ENCODE results near the gene LAMA3.
"Not testable (repeated sequence)": the region's sequence is repeated elsewhere in the genome, so short reads cannot be mapped to it uniquely, and the experiment has no call there.

Gene LAMA3

GRCh38 chr18:23725827-23726661 is 36.8 kb downstream of the LAMA3 start:
- no peaks in the 10 kb centered on the region for H3K4me1 ChIP-seq (ENCODE audit: control insufficient read depth in 5 of 5, insufficient read depth in 5 of 5, low read length in 5 of 5)
- no peaks in the 10 kb centered on the region for H3K27me3 ChIP-seq (ENCODE audit: control insufficient read depth in 5 of 5, insufficient read depth in 4 of 5, low read length in 5 of 5)
- no peak overlapping the region for H3K4me3 ChIP-seq (ENCODE audit: low read depth in 1 of 5, low read length in 5 of 5)
- no peaks in the 10 kb centered on the region for H3K9me3 ChIP-seq (ENCODE audit: control insufficient read depth in 5 of 5, low read length in 5 of 5)
- H3K27ac ChIP-seq (ENCODE audit: low read depth, low read length), result no peak overlapping the region
- H3K9ac ChIP-seq (ENCODE audit: low read length in 5 of 5), result no peak overlapping the region
- H3K36me3 ChIP-seq (ENCODE audit: control insufficient read depth in 5 of 5, insufficient read depth in 5 of 5, low read length in 5 of 5), result peaks cover 0 to 3% (median 0%) of the 10 kb centered on the region in 5 donors

DNA sequence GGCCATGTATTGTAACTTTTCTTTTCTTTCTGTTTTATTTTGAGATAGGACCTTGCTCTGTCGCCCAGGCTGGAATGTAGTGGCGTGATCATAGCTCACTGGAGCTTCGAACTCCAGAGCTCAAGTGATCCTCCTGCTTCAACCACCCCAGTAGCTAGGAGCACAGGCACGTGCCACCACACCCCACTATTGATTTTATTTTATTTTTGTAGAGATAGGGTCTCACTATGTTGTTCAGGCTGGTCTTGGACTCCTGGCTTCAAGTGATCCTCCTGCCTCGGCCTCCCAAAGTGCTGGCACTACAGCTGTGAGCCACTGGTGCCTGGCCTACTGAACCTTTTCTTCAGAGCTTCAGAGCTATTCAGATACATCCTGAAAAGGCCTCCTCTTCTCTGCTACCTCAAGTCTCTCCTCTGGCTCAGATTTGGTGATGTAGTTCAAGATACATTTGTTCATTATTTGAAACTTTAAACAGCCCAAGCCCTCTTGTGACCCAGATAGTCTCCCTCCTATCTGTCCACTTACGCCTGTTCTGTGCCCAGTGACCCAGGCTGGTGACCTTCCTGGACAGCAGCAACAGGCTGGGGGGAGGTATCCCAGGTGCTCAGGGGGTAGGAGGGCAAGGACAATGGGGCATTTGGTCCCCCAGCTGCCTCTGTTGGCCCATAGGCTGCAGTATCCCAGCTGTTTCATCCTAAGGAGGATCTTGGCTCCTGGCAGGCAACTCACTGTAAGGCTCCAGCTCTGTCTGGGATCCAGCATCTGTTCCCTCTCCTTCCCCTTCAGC is 38.6 kb downstream of the LAMA3 start:
- Histone ChIP-seq H3K27ac (ENCODE audit: low read depth, low read length) (no peak overlapping the region), H3K9me3 (ENCODE audit: control insufficient read depth in 5 of 5, low read length in 5 of 5) (no peaks in the 10 kb centered on the region), H3K4me3 (ENCODE audit: low read depth in 1 of 5, low read length in 5 of 5) (no peak overlapping the region)

GRCh38 chr18:23730857-23731256 is 41.6 kb downstream of the LAMA3 start:
- Histone ChIP-seq H3K27ac (ENCODE audit: low read depth, low read length) (no peak overlapping the region), H3K9ac (ENCODE audit: low read length in 5 of 5) (no peak overlapping the region), H3K4me3 (ENCODE audit: low read depth in 1 of 5, low read length in 5 of 5) (no peak overlapping the region), H3K36me3 (ENCODE audit: control insufficient read depth in 5 of 5, insufficient read depth in 5 of 5, low read length in 5 of 5) (peaks cover 0 to 3% (median 0%) of the 10 kb centered on the region in 5 donors), H3K4me1 (ENCODE audit: control insufficient read depth in 5 of 5, insufficient read depth in 5 of 5, low read length in 5 of 5) (no peaks in the 10 kb centered on the region), H3K9me3 (ENCODE audit: control insufficient read depth in 5 of 5, low read length in 5 of 5) (no peaks in the 10 kb centered on the region), H3K27me3 (ENCODE audit: control insufficient read depth in 5 of 5, insufficient read depth in 4 of 5, low read length in 5 of 5) (no peaks in the 10 kb centered on the region)

More for the DNA sequence above, 38.6 kb downstream of the LAMA3 start:
- Histone ChIP-seq H3K9ac (ENCODE audit: low read length in 5 of 5) (no peak overlapping the region), H3K36me3 (ENCODE audit: control insufficient read depth in 5 of 5, insufficient read depth in 5 of 5, low read length in 5 of 5) (peaks cover 0 to 3% (median 0%) of the 10 kb centered on the region in 5 donors), H3K4me1 (ENCODE audit: control insufficient read depth in 5 of 5, insufficient read depth in 5 of 5, low read length in 5 of 5) (no peaks in the 10 kb centered on the region), H3K27me3 (ENCODE audit: control insufficient read depth in 5 of 5, insufficient read depth in 4 of 5, low read length in 5 of 5) (no peaks in the 10 kb centered on the region)

GRCh38 chr18:23731861-23732260 is 42.6 kb downstream of the LAMA3 start:
- no peaks in the 10 kb centered on the region for H3K9me3 ChIP-seq (ENCODE audit: control insufficient read depth in 5 of 5, low read length in 5 of 5)
- no peaks in the 10 kb centered on the region for H3K27me3 ChIP-seq (ENCODE audit: control insufficient read depth in 5 of 5, insufficient read depth in 4 of 5, low read length in 5 of 5)
- H3K4me1 ChIP-seq (ENCODE audit: control insufficient read depth in 5 of 5, insufficient read depth in 5 of 5, low read length in 5 of 5), result no peaks in the 10 kb centered on the region
- no peak overlapping the region for H3K27ac ChIP-seq (ENCODE audit: low read depth, low read length)
- no peak overlapping the region for H3K4me3 ChIP-seq (ENCODE audit: low read depth in 1 of 5, low read length in 5 of 5)
- no peaks in the 10 kb centered on the region for H3K36me3 ChIP-seq (ENCODE audit: control insufficient read depth in 5 of 5, insufficient read depth in 5 of 5, low read length in 5 of 5)
- no peak overlapping the region for H3K9ac ChIP-seq (ENCODE audit: low read length in 5 of 5)

DNA sequence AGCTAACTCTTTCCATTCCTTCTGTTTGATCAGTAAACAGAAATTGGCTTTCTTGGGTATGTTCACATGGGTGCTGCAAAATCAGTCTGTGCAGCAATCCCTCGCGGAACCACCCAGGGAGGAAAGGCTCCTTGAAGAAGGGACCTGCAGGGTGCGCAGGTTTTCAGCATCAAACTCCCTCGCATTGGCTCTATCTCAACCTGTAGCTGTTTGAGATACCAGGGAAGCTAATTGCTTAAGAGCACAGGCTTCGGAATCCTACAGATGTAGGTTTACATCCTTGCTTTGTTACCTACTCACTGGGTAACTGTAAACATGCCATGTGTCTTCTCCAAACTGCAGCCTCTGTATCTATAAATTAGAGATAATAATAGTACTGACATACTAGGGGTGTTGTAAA is 43.2 kb downstream of the LAMA3 start:
- no peak overlapping the region for H3K27ac ChIP-seq (ENCODE audit: low read depth, low read length)
- no peaks in the 10 kb centered on the region for H3K9me3 ChIP-seq (ENCODE audit: control insufficient read depth in 5 of 5, low read length in 5 of 5)
- peaks cover 0 to 4% (median 0%) of the 10 kb centered on the region in 5 donors for H3K27me3 ChIP-seq (ENCODE audit: control insufficient read depth in 5 of 5, insufficient read depth in 4 of 5, low read length in 5 of 5)
- no peaks in the 10 kb centered on the region for H3K36me3 ChIP-seq (ENCODE audit: control insufficient read depth in 5 of 5, insufficient read depth in 5 of 5, low read length in 5 of 5)
- H3K9ac ChIP-seq (ENCODE audit: low read length in 5 of 5), result no peak overlapping the region
- H3K4me3 ChIP-seq (ENCODE audit: low read depth in 1 of 5, low read length in 5 of 5), result no peak overlapping the region
- peaks cover 0 to under 1% (median 0%) of the 10 kb centered on the region in 5 donors for H3K4me1 ChIP-seq (ENCODE audit: control insufficient read depth in 5 of 5, insufficient read depth in 5 of 5, low read length in 5 of 5)

DNA sequence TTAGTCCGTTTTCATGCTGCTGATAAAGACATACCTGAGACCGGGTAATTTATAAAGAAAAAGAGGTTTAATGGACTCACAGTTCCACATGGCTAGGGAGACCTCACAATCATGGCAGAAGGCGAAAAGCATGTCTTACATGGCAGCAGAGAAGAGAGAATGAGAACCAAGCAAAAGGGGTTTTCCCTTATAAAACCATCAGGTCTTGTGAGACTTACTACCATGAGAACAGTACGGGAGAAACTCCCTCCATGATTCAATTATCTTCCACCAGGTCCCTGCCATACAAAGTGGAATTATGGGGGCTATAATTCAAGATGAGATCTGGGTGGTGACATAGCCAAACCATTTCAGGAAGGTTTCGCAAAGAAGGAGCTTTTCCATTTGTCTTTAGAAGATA is 44.0 kb downstream of the LAMA3 start:
- H3K27ac ChIP-seq (ENCODE audit: low read depth, low read length); H3K9me3 ChIP-seq (ENCODE audit: control insufficient read depth in 5 of 5, low read length in 5 of 5); H3K4me3 ChIP-seq (ENCODE audit: low read depth in 1 of 5, low read length in 5 of 5); H3K9ac ChIP-seq (ENCODE audit: low read length in 5 of 5); H3K27me3 ChIP-seq (ENCODE audit: control insufficient read depth in 5 of 5, insufficient read depth in 4 of 5, low read length in 5 of 5); H3K4me1 ChIP-seq (ENCODE audit: control insufficient read depth in 5 of 5, insufficient read depth in 5 of 5, low read length in 5 of 5); H3K36me3 ChIP-seq (ENCODE audit: control insufficient read depth in 5 of 5, insufficient read depth in 5 of 5, low read length in 5 of 5): not testable (repeated sequence)

GRCh38 chr18:23733895-23734294 is 44.6 kb downstream of the LAMA3 start:
- H3K27me3 ChIP-seq (ENCODE audit: control insufficient read depth in 5 of 5, insufficient read depth in 4 of 5, low read length in 5 of 5), result peaks cover 0 to 7% (median 3%) of the 10 kb centered on the region in 5 donors
- H3K27ac ChIP-seq (ENCODE audit: low read depth, low read length), result no peak overlapping the region
- no peaks in the 10 kb centered on the region for H3K36me3 ChIP-seq (ENCODE audit: control insufficient read depth in 5 of 5, insufficient read depth in 5 of 5, low read length in 5 of 5)
- H3K4me1 ChIP-seq (ENCODE audit: control insufficient read depth in 5 of 5, insufficient read depth in 5 of 5, low read length in 5 of 5), result peaks cover 0 to 9% (median 0%) of the 10 kb centered on the region in 5 donors
- H3K4me3 ChIP-seq (ENCODE audit: low read depth in 1 of 5, low read length in 5 of 5), result no peak overlapping the region
- no peaks in the 10 kb centered on the region for H3K9me3 ChIP-seq (ENCODE audit: control insufficient read depth in 5 of 5, low read length in 5 of 5)
- no peak overlapping the region for H3K9ac ChIP-seq (ENCODE audit: low read length in 5 of 5)

DNA sequence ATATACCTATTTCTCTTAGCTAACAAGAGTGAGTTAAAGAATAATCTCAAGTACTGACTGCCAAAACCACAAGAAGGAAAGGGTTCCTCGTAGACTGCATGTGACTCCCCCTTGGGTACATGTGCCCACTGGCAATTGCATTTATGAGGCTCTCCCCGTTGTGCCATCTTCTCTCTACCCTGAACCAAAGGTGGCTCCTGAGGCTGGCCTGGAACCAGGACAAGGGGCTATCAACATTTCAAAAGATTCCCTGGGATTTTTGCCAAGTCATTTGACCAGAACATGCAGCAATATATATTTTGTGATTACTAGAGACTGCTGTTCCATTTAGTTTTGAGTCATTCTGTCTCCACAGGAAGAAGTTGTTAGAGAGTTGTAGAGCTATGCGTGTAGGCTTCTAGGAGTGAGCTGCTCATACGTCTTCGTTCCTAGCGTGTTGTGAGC is 45.8 kb downstream of the LAMA3 start:
- Histone ChIP-seq H3K27ac (ENCODE audit: low read depth, low read length) (no peak overlapping the region), H3K27me3 (ENCODE audit: control insufficient read depth in 5 of 5, insufficient read depth in 4 of 5, low read length in 5 of 5) (peaks cover 0 to 7% (median 3%) of the 10 kb centered on the region in 5 donors), H3K4me3 (ENCODE audit: low read depth in 1 of 5, low read length in 5 of 5) (no peak overlapping the region), H3K9ac (ENCODE audit: low read length in 5 of 5) (no peak overlapping the region), H3K9me3 (ENCODE audit: control insufficient read depth in 5 of 5, low read length in 5 of 5) (no peaks in the 10 kb centered on the region), H3K36me3 (ENCODE audit: control insufficient read depth in 5 of 5, insufficient read depth in 5 of 5, low read length in 5 of 5) (no peaks in the 10 kb centered on the region), H3K4me1 (ENCODE audit: control insufficient read depth in 5 of 5, insufficient read depth in 5 of 5, low read length in 5 of 5) (peaks cover 0 to 9% (median 0%) of the 10 kb centered on the region in 5 donors)

DNA sequence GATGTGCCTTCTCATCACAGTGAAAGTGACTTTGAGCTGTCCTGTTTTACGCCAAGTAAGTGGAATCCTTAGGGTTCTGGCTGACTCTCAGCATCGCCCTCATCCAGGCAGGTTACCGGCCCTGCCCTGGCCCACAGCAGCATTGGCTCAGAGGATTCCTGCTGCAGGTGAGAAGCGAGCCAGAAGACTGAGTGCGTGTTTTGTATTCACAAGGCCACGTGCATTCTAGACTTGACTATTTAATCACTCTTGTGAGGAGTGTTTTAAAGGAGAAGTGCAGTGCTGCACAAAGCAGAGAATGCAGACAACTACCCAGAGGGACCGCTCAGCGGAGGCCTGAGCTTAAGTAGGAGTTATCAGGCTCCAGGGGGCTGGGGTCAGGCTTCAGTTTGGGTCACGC is 48.3 kb downstream of the LAMA3 start:
- Histone ChIP-seq H3K4me3 (ENCODE audit: low read depth in 1 of 5, low read length in 5 of 5) (no peak overlapping the region), H3K9ac (ENCODE audit: low read length in 5 of 5) (no peak overlapping the region), H3K4me1 (ENCODE audit: control insufficient read depth in 5 of 5, insufficient read depth in 5 of 5, low read length in 5 of 5) (peaks cover 0 to 9% (median 0%) of the 10 kb centered on the region in 5 donors), H3K27ac (ENCODE audit: low read depth, low read length) (no peak overlapping the region), H3K9me3 (ENCODE audit: control insufficient read depth in 5 of 5, low read length in 5 of 5) (no peaks in the 10 kb centered on the region), H3K27me3 (ENCODE audit: control insufficient read depth in 5 of 5, insufficient read depth in 4 of 5, low read length in 5 of 5) (peaks cover 0 to 7% (median 3%) of the 10 kb centered on the region in 5 donors), H3K36me3 (ENCODE audit: control insufficient read depth in 5 of 5, insufficient read depth in 5 of 5, low read length in 5 of 5) (no peaks in the 10 kb centered on the region)

DNA sequence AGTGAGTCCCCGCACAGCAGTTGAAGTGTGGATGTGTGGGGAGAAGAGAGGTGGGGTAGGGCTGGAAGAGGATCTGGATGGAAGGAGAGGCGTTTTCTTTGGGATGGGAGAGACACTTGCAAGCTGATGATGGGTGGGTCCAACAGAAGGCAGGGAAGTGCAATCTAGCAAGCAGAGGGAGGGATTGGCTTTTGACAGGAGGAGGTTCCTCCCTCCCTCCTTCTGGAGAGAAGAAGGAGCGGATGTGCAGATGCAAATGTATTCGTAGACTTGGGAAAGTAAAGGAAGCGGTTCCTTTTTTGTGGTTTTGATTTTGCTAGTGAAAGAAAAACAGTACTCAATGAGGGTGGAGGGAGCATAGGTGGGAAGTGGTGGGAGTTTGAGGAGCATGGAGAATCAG is 48.9 kb downstream of the LAMA3 start:
- Histone ChIP-seq H3K27me3 (ENCODE audit: control insufficient read depth in 5 of 5, insufficient read depth in 4 of 5, low read length in 5 of 5) (peaks cover 0 to 7% (median 3%) of the 10 kb centered on the region in 5 donors), H3K27ac (ENCODE audit: low read depth, low read length) (no peak overlapping the region), H3K9ac (ENCODE audit: low read length in 5 of 5) (no peak overlapping the region), H3K9me3 (ENCODE audit: control insufficient read depth in 5 of 5, low read length in 5 of 5) (no peaks in the 10 kb centered on the region), H3K4me3 (ENCODE audit: low read depth in 1 of 5, low read length in 5 of 5) (no peak overlapping the region), H3K36me3 (ENCODE audit: control insufficient read depth in 5 of 5, insufficient read depth in 5 of 5, low read length in 5 of 5) (no peaks in the 10 kb centered on the region), H3K4me1 (ENCODE audit: control insufficient read depth in 5 of 5, insufficient read depth in 5 of 5, low read length in 5 of 5) (peaks cover 0 to 9% (median 0%) of the 10 kb centered on the region in 5 donors)

Data from subcutaneous abdominal adipose tissue (tissue), 5 donors.